AG10803 (cell line): ENCODE data around the gene KCTD3.

Source experiments
- DNase-seq: peaks from one replicate; pipeline ENCODE4 v3.0.0; 2010; ENCODE audit warnings: low read depth
- H3K4me3 ChIP-seq: 2 replicates; pipeline ENCODE4 v1.5.1; 2011; ENCODE audit warnings: mild to moderate bottlenecking, low read length, control low read depth
- TF ChIP-seq, protein P1 (sequence below): conservative IDR thresholded peaks from 2 replicates; pipeline ENCODE4 v1.5.1; 2011; ENCODE audit warnings: mild to moderate bottlenecking, low read length, control low read depth, inconsistent platforms

The KCTD3 gene

DNA sequence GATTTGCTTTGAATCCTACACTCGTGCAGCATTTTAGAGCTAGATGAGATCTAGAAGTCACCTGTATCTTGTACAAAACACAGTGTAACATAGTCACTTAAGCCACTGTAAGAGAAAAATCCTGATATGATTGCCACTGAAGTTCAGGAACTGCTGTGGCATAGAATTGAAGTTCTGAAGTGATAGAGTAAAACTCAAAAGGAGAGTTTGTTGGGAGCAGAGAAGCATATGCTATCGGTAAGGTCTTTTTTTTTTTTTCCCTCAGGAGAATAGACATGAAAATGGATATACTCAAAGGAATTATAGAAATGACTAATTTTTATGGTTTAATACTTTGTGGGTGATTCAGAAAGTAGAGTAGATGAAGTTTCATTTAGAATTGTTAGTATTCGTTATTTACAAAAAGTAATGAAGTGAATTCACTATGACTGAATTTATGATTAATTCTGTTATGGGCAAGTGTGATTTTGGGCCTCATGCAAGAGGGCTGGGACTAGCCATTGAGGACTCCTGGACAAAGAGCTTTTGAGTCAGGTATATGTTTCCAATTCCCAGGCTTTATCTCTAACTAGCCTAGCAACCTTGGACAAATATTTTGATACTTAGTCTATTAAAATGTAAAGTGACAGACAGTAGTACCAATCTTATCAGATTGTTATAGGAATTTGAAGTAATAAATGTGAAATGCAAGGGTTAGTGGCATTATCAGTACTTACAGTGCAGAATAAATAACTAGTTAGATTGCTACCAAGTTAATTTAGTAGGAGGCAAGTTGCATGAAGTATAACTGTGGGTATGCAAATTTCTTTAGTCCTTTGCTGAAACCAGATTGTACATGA is 3.1 kb downstream of the KCTD3 start:
- DNase-seq: no peak
- TF ChIP-seq, protein P1, sequence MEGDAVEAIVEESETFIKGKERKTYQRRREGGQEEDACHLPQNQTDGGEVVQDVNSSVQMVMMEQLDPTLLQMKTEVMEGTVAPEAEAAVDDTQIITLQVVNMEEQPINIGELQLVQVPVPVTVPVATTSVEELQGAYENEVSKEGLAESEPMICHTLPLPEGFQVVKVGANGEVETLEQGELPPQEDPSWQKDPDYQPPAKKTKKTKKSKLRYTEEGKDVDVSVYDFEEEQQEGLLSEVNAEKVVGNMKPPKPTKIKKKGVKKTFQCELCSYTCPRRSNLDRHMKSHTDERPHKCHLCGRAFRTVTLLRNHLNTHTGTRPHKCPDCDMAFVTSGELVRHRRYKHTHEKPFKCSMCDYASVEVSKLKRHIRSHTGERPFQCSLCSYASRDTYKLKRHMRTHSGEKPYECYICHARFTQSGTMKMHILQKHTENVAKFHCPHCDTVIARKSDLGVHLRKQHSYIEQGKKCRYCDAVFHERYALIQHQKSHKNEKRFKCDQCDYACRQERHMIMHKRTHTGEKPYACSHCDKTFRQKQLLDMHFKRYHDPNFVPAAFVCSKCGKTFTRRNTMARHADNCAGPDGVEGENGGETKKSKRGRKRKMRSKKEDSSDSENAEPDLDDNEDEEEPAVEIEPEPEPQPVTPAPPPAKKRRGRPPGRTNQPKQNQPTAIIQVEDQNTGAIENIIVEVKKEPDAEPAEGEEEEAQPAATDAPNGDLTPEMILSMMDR: no peak

DNA sequence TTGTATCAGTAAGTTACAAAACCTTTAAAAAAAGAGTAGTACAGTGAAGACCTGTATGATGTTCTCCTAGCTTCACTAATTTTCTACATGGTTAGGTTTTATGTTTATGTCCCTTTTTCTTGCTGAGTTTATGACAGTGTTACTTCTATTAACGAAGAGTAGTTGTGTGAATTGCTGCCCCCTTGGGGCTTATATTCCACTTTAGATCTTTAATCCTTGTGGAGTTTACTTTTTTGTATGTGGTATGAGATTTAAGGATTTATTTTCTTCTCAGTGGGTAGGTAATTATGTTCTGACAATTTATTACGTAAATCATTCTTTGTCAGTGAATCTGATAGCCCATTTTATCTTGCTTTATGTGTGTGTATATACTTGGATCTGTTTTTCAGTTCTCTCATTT is 14.8 kb downstream of the KCTD3 start:
- no peak for DNase-seq
- TF ChIP-seq, protein P1: no peak
- no peak overlapping the region for H3K4me3 ChIP-seq

More for the DNA sequence above, 3.1 kb downstream of the KCTD3 start:
- H3K4me3 ChIP-seq: no peak overlapping the region

DNA sequence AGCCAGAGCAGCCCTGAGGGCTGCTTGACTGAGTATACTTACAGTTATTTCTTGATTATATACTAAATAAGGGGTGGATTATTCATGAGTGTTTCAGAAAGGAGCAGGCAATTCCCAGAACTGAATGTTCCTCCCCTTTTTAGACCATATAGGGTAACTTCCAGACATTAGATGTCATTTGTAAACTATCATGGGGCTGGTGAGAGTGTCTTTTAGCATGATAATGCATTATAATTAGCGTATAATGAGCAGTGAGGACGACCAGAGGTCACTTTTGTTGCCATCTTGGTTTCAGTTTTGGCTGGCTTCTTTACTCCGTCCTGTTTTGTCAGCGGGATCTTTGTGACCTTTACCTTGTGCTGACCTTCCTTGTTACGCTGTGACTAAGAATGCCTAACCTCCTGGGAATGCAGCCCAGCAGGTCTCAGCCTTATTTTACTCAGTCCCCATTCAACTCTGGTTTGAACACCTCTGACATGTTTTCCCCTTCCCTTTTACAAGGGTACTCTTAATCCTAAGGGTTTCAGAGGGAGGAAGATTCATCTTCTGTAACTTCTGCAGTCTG is 16.2 kb downstream of the KCTD3 start:
- DNase-seq: no peak
- H3K4me3 ChIP-seq: no peak overlapping the region
- TF ChIP-seq, protein P1: no peak

GRCh38 chr1:215584389-215584788 is 17.3 kb downstream of the KCTD3 start:
- no peak overlapping the region for H3K4me3 ChIP-seq
- no peak for DNase-seq
- TF ChIP-seq, protein P1: no peak

DNA sequence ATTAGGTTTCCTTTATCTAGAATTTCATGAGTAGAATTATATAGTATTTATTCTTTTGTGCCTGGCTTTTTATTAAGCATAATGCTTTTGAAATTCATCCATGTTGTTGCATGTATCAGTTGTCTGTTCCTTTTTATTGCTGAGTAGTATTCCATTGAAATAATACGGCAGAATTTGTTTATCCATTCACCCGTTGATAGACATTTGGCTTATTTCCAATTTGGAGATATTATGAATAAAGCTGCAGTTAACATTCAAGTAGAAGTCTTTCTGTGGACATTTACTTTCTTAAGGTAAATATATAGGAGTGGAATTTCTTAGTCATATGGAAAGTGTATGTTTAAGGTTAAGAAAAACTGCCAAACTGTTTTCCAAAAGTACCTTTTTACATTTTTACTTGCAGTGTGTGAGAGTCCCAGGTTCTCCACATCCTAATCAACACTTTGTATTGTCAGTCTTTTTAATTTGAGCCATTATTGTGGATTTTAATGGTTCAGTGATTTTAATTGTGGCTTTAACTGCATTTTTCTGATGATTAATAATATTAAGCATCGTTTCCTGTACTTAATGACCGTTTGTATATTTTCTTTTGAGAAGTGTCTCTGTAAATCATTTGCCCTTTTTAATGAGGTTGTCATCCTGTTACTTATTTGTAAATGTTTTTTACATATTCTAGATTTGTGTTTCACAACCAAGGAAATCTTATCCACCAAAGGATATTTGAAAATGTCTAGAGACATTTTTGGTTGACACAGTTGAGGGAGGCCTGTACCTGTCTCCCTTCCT is 22.7 kb downstream of the KCTD3 start:
- no peak for DNase-seq
- TF ChIP-seq, protein P1: no peak
- no peak overlapping the region for H3K4me3 ChIP-seq

GRCh38 chr1:215590779-215591491 is 23.8 kb downstream of the KCTD3 start:
- H3K4me3 ChIP-seq: no peak overlapping the region
- TF ChIP-seq, protein P1: no peak

More at GRCh38 chr1:215590779-215591491, 23.8 kb downstream of the KCTD3 start:
- no peak for DNase-seq
